BJ (cell line): ENCODE data around the gene IL1B. TPM values are rescaled to one million over a fixed set of nuclear protein-coding genes. Genes with fewer than 3 reads are reported as not detected.
A peak's percentile ranks its signal among the peaks of the same experiment; 100 is the strongest.

Experiments used
- CTCF ChIA-PET: fragments of 350-600 bp; formaldehyde crosslinking; extraction: SDS; loops from one replicate; lab custom pipeline; 2021; ENCODE audit warnings: antibody characterized with exemption, inconsistent platforms; lab: Yijun Ruan, JAX
- POLR2A ChIA-PET: fragments of 300-600 bp; sonication (Branson Sonifier 250); formaldehyde crosslinking; extraction: SDS; loops from one replicate; lab custom pipeline; 2021; ENCODE audit warnings: antibody characterized with exemption; lab: Charles Lee
- DNase-seq: peaks from one replicate; pipeline ENCODE4 v3.0.0-alpha.2; 2011; ENCODE audit warnings: low read depth
- H3K27me3 ChIP-seq: 2 replicates; pipeline ENCODE4 v1.6.0; 2011; ENCODE audit warnings: low read length; ENCODE audit not compliant: control insufficient read depth, insufficient read depth
- H3K36me3 ChIP-seq: 2 replicates; pipeline ENCODE4 v1.5.1; 2011; ENCODE audit warnings: low read length; ENCODE audit not compliant: control insufficient read depth, insufficient read depth
- H3K4me3 ChIP-seq: 2 replicates; pipeline ENCODE4 v1.5.1; 2011; ENCODE audit warnings: low read depth, mild to moderate bottlenecking, control low read depth, low read length
- polyA minus RNA-seq: library from RNA; depleted of rRNA, polyadenylated mRNA; stranded (reverse); fragments of >200 nt; gene quantifications from 2 replicates; pipeline ENCODE4 v1.2.3, GENCODE V29; 2011; rRNA and poly(A)+ RNA removed
- polyA plus RNA-seq: library from polyadenylated mRNA; depleted of rRNA; stranded (reverse); fragments of >200 nt; gene quantifications from 2 replicates; pipeline ENCODE4 v1.2.3, GENCODE V29; 2011; rRNA removed
- TF ChIP-seq, protein P1 (sequence below): IDR thresholded peaks from 2 replicates; pipeline ENCODE4 v1.5.1; 2011; ENCODE audit warnings: low read depth, mild to moderate bottlenecking, control low read depth, inconsistent platforms, low read length, moderate library complexity; ENCODE audit not compliant: insufficient read depth

Gene IL1B
- polyA plus RNA-seq = 7.6 and 8.4 TPM in 2 replicates
- polyA minus RNA-seq = 15.2 and 18.1 TPM in 2 replicates

DNA sequence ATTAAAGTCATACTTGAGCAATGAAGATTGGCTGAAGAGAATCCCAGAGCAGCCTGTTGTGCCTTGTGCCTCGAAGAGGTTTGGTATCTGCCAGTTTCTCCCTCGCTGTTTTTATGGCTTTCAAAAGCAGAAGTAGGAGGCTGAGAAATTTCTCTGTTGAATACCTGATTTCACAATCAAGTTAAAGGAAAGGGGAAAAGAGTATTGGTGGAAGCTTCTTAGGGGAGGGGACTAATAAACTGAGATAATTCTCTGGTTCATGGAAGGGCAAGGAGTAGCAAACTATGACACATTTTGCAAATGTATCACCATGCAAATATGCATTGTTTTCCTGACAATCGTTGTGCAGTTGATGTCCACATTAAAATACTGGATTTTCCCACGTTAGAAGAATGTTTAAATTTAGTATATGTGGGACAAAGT is at the start of gene IL1B:
IL1B (minus strand) TSS at position 85 of the 423 bp plus-strand sequence. CDS start 550 bp downstream, outside the sequence.
- ChIA-PET CTCF (interaction anchor here (0.7 to 3.0 kb wide), 8 partner anchors 13 to 363 kb away, joined by 3 to 12 read pairs (median 4); no protein-coding TSS in a partner anchor), POLR2A (no interaction called here)
- TF ChIP-seq, protein P1, sequence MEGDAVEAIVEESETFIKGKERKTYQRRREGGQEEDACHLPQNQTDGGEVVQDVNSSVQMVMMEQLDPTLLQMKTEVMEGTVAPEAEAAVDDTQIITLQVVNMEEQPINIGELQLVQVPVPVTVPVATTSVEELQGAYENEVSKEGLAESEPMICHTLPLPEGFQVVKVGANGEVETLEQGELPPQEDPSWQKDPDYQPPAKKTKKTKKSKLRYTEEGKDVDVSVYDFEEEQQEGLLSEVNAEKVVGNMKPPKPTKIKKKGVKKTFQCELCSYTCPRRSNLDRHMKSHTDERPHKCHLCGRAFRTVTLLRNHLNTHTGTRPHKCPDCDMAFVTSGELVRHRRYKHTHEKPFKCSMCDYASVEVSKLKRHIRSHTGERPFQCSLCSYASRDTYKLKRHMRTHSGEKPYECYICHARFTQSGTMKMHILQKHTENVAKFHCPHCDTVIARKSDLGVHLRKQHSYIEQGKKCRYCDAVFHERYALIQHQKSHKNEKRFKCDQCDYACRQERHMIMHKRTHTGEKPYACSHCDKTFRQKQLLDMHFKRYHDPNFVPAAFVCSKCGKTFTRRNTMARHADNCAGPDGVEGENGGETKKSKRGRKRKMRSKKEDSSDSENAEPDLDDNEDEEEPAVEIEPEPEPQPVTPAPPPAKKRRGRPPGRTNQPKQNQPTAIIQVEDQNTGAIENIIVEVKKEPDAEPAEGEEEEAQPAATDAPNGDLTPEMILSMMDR = no peak
- peak; percentile 75 for DNase-seq
- no peaks in the 10 kb centered on the region for H3K36me3 ChIP-seq
- H3K4me3 ChIP-seq = peak within 1 kb of the TSS; percentile 16; the same call in 1 of the 2 replicates
- H3K27me3 ChIP-seq = no peaks in the 10 kb centered on the region

DNA sequence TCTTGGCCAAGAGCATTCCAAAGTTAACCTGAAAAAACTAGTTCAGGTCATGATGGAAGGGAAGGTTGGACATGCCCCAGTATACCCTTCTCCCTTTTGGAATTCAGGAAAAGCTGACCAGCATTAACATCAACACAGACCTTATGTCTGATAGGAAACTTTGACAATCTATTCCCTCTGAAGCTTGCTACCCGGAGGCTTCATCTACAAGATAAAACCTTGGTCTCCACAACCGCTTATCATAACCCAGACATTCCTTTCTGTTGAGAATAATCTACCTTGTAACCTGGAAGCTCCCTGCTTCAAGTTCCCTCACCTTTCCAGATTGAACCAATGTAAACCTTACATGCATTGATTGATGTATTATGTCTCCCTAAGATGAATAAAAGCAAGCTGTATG is 49.7 kb upstream of the IL1B start:
- TF ChIP-seq, protein P1 = no peak
- no peaks in the 10 kb centered on the region for H3K36me3 ChIP-seq
- no peak overlapping the region for H3K4me3 ChIP-seq
- ChIA-PET CTCF (interaction anchor here (0.9 to 2.7 kb wide), 10 partner anchors 10 to 160 kb away, joined by 3 to 38 read pairs (median 10); partner anchors contain the start of gene IL1B), POLR2A (no interaction called here)
- H3K27me3 ChIP-seq = no peaks in the 10 kb centered on the region
- no peak for DNase-seq

GRCh38 chr2:112885506-112885902 is 48.9 kb upstream of the IL1B start:
- ChIA-PET CTCF (interaction anchor here (0.6 to 2.7 kb wide), 29 partner anchors 8 to 159 kb away, joined by 3 to 38 read pairs (median 4); partner anchors contain the start of genes IL1B and IL37), POLR2A (no interaction called here)
- TF ChIP-seq, protein P1 = no peak
- H3K4me3 ChIP-seq = no peak overlapping the region
- no peaks in the 10 kb centered on the region for H3K27me3 ChIP-seq
- no peak for DNase-seq
- H3K36me3 ChIP-seq = no peaks in the 10 kb centered on the region

DNA sequence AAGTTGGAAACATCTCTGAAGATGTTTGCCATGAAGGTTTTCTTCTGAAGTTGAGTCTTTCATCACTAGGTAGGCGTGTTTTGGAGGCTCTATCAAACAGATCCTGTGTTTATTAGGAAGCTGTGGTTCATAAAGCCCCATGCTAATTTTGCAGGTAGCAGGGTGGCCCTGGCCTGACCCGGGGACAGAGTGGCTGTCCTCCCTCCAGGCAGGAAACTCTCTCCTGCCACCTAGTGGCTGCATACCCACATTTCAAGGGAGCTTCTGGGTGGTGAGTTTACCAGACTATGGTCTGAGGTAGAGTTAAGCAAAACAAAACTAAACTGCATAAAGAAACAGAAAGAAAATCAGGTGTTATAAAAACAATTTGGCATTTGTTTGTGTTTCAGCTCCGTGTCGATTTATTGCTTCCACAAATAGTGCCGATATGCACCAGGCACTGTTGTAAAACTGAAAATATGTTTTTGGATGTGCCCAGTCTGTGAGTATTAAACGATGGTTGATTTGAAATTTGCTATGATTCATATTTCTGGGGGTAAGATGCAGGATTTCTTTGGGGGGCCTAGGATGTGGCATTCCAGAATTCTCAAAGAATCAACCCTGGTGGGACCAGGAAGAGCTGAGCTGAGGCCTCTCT is 48.4 kb upstream of the IL1B start:
- no peaks in the 10 kb centered on the region for H3K27me3 ChIP-seq
- TF ChIP-seq, protein P1 = peak; percentile 69
- H3K4me3 ChIP-seq = no peak overlapping the region
- DNase-seq = no peak
- H3K36me3 ChIP-seq = no peaks in the 10 kb centered on the region
- POLR2A ChIA-PET = no interaction called here
- CTCF ChIA-PET = interaction anchor here (0.6 to 2.7 kb wide), 29 partner anchors 8 to 158 kb away, joined by 3 to 38 read pairs (median 4); partner anchors contain the start of genes IL1B and IL37

GRCh38 chr2:112883669-112884068 is 47.1 kb upstream of the IL1B start:
- CTCF ChIA-PET = interaction anchor here (2.3 kb wide), 1 partner anchor 134 kb away, joined by 14 read pairs; no protein-coding TSS in a partner anchor
- H3K4me3 ChIP-seq = no peak overlapping the region
- no peaks in the 10 kb centered on the region for H3K27me3 ChIP-seq
- TF ChIP-seq, protein P1 = no peak
- DNase-seq = no peak
- no peaks in the 10 kb centered on the region for H3K36me3 ChIP-seq
- POLR2A ChIA-PET = no interaction called here
